OCI-LY7 (cell line): ENCODE measurements around the gene MAT2B. TPM values are rescaled to one million over a fixed set of nuclear protein-coding genes. Genes with fewer than 3 reads are reported as not detected.
A peak's percentile ranks its signal among the peaks of the same experiment; 100 is the strongest.

ENCODE experiments used
- Bru-seq: library from RNA; stranded (reverse); fragments of 400-500 nt; gene quantifications from one replicate; lab custom pipeline; 2021; lab: Mats Ljungman, UMichigan
- BruChase-seq, 2 experiments: library from RNA; stranded (reverse); fragments of 400-500 nt; gene quantifications; one replicate each; lab custom pipeline; 2021; lab: Mats Ljungman, UMichigan
- BruUV-seq: library from RNA; stranded (reverse); fragments of 400-500 nt; replicated peaks from 2 replicates; lab custom pipeline; 2021; lab: Mats Ljungman, UMichigan
- CTCF ChIA-PET: fragments of 300-600 bp; sonication (Branson Sonifier 250); formaldehyde crosslinking; loops from one replicate; lab custom pipeline; 2022; ENCODE audit warnings: antibody characterized with exemption; ENCODE audit not compliant: unreplicated experiment; lab: Charles Lee
- POLR2A ChIA-PET: fragments of 300-600 bp; sonication (Branson Sonifier 250); formaldehyde crosslinking; loops from one replicate; lab custom pipeline; 2022; ENCODE audit warnings: antibody characterized with exemption; lab: Charles Lee
- DNase-seq: peaks from one replicate; pipeline ENCODE4 v3.0.0-alpha.2; 2015; ENCODE audit warnings: low spot score
- H2AFZ ChIP-seq: fragments of 200-600 bp; sonication (generic), shearing (Covaris generic); 2 replicates; pipeline ENCODE4 v1.6.1; 2014; ENCODE audit warnings: mild to moderate bottlenecking, antibody characterized with exemption, low read length, moderate library complexity
- H3K27ac ChIP-seq: fragments of 200-600 bp; sonication (generic); 2 replicates; pipeline ENCODE4 v1.5.1; 2014; ENCODE audit warnings: mixed run types, low read depth, mild to moderate bottlenecking, moderate library complexity, low read length, inconsistent platforms; ENCODE audit not compliant: poor library complexity, severe bottlenecking
- H3K36me3 ChIP-seq: fragments of 200-600 bp; sonication (generic); 2 replicates; pipeline ENCODE4 v1.6.1; 2014; ENCODE audit warnings: mild to moderate bottlenecking, antibody characterized with exemption, low read length, moderate library complexity, mixed read lengths; ENCODE audit not compliant: insufficient read depth
- H3K4me1 ChIP-seq: fragments of 200-600 bp; sonication (generic); 2 replicates; pipeline ENCODE4 v1.5.1; 2014; ENCODE audit warnings: mild to moderate bottlenecking, low read length; ENCODE audit not compliant: insufficient read depth, poor library complexity, severe bottlenecking
- H3K4me2 ChIP-seq: fragments of 200-600 bp; sonication (generic); 2 replicates; pipeline ENCODE4 v1.6.1; 2014; ENCODE audit warnings: mild to moderate bottlenecking, low read length
- H3K4me3 ChIP-seq: fragments of 200-600 bp; sonication (generic); 2 replicates; pipeline ENCODE4 v1.5.1; 2014; ENCODE audit warnings: mild to moderate bottlenecking, low read depth, low read length; ENCODE audit not compliant: poor library complexity, severe bottlenecking
- H3K79me2 ChIP-seq: fragments of 200-600 bp; sonication (generic); 2 replicates; pipeline ENCODE4 v1.6.1; 2016; ENCODE audit warnings: low read depth, mild to moderate bottlenecking, low read length, moderate library complexity, mixed read lengths; ENCODE audit not compliant: insufficient read depth
- H3K9me2 ChIP-seq: fragments of 200-600 bp; sonication (generic); 2 replicates; pipeline ENCODE4 v1.6.1; 2016; ENCODE audit warnings: mild to moderate bottlenecking, low read length, mixed read lengths; ENCODE audit not compliant: insufficient read depth
- H3K9me3 ChIP-seq: fragments of 200-600 bp; sonication (generic); 2 replicates; pipeline ENCODE4 v1.6.1; 2014; ENCODE audit warnings: mild to moderate bottlenecking, mixed run types, low read length, mixed read lengths
- H4K20me1 ChIP-seq: fragments of 200-600 bp; sonication (generic); 2 replicates; pipeline ENCODE4 v1.6.1; 2014; ENCODE audit warnings: mild to moderate bottlenecking, antibody characterized with exemption, low read length, moderate library complexity, mixed read lengths; ENCODE audit not compliant: insufficient read depth
- CTCF ChIP-seq: fragments of 200-600 bp; sonication (generic); conservative IDR thresholded peaks from 2 replicates; pipeline ENCODE4 v1.5.1; 2014; ENCODE audit warnings: mild to moderate bottlenecking, antibody characterized with exemption, low read length, moderate library complexity, mixed read lengths
- EZH2phosphoT487 ChIP-seq: fragments of 200-600 bp; sonication (generic); IDR thresholded peaks from 2 replicates; pipeline ENCODE4 v1.6.1; 2018; ENCODE audit warnings: low read depth, borderline replicate concordance, mild to moderate bottlenecking, mixed run types, antibody characterized with exemption, low read length, moderate library complexity, mixed read lengths
- intact Hi-C: fragments of 100-400 bp; cut with micrococcal nuclease; formaldehyde crosslinking; loops from one replicate; pipeline ENCODE4 v1.10.0; 2022; ENCODE audit not compliant: unreplicated experiment
- long read RNA-seq: library from polyadenylated mRNA; stranded (forward); transcript quantifications from one replicate; pipeline ENCODE4 v2.0.0, GENCODE V29; 2022
- total RNA-seq, 2 experiments: library from RNA; depleted of rRNA in 1 of 2; stranded (reverse); fragments of >200 nt in 1 of 2; shearing (Covaris generic) in 1 of 2; gene quantifications; 2 replicates each; pipeline ENCODE4 v1.2.3, GENCODE V29; 2014 to 2022

The MAT2B gene
- total RNA-seq (2014; rRNA removed; shearing (Covaris generic)) (32.3 and 35.0 TPM in 2 replicates), total RNA-seq (2022) (52.5 and 55.6 TPM in 2 replicates), Bru-seq, nascent RNA (percentile 83 among the genes with signal in this experiment), BruChase-seq, experiment 1, labeled RNA remaining after a 6-hour chase (percentile 76 among the genes with signal in this experiment), BruChase-seq, experiment 2, labeled RNA remaining after a 2-hour chase (percentile 92 among the genes with signal in this experiment)
- long read RNA-seq, transcript MAT2B-201 (7 exons, 2,226 nt): minor isoform, 37 of 138 reads
- long read RNA-seq, transcript MAT2B-202 (7 exons, 2,103 nt): major isoform, 81 of 138 reads
- long read RNA-seq, partial matches to known transcripts: 6 of 138 reads
- long read RNA-seq, other reads (novel, unspliced or antisense): 13 of 138 reads

- peak within 1 kb of the TSS; percentile 75 for H3K27ac ChIP-seq
- ChIA-PET CTCF (interaction anchor here (1.1 to 1.6 kb wide), 2 partner anchors 37 to 46 kb away, joined by 3 read pairs; no protein-coding TSS in a partner anchor), POLR2A (interaction anchor here (0.7 to 5.1 kb wide), 5 partner anchors 10 to 67 kb away, joined by 3 to 72 read pairs (median 5); partner anchors contain the start of genes CCNG1, HMMR and NUDCD2)
- peak; percentile 96 for DNase-seq
- peaks cover 13% of the 10 kb centered on the region for H4K20me1 ChIP-seq
- H3K9me3 ChIP-seq: no peaks in the 10 kb centered on the region
- H3K9me2 ChIP-seq: no peaks in the 10 kb centered on the region
- peak within 1 kb of the TSS; percentile 78 for H3K4me3 ChIP-seq
- intact Hi-C loops: loop anchor here (1.0 to 5.0 kb wide), 3 partner anchors 44 to 412 kb away; partner anchors contain the start of gene CCNG1
- H3K79me2 ChIP-seq: peaks cover 68% of the 10 kb centered on the region
- peaks cover 17% of the 10 kb centered on the region for H3K36me3 ChIP-seq
- H3K4me2 ChIP-seq: peak within 1 kb of the TSS; percentile 96
- H2AFZ ChIP-seq: peak within 1 kb of the TSS; percentile 99; the same call in 1 of the 2 replicates
- peak; percentile 81 for TF ChIP-seq CTCF
- TF ChIP-seq EZH2phosphoT487: no peak
- no TSS peak for BruUV-seq
- H3K4me1 ChIP-seq: peaks cover 45% of the 10 kb centered on the region
Measured at GRCh38 chr5:163505368-163506094, at the start of gene MAT2B. MAT2B (plus strand) TSS chr5:163505619; CDS start chr5:163505687, 68 bp downstream.

- peaks cover 65% of the 10 kb centered on the region for H3K36me3 ChIP-seq
- H2AFZ ChIP-seq: no peak overlapping the region
- POLR2A ChIA-PET: interaction anchor here (1.6 to 9.6 kb wide), 2 partner anchors 13 to 15 kb away, joined by 6 to 197 read pairs; partner anchors contain the start of gene CCNG1
- no peak overlapping the region for H3K4me3 ChIP-seq
- peaks cover 46% of the 10 kb centered on the region for H3K79me2 ChIP-seq
- TF ChIP-seq CTCF (no peak), EZH2phosphoT487 (no peak)
- no TSS peak for BruUV-seq
- H3K27ac ChIP-seq: no peak overlapping the region
- H4K20me1 ChIP-seq: no peaks in the 10 kb centered on the region
- no peaks in the 10 kb centered on the region for H3K9me3 ChIP-seq
- intact Hi-C loops: no loop called here
- CTCF ChIA-PET: no interaction called here
- no peak for DNase-seq
- H3K4me2 ChIP-seq: no peak overlapping the region
- no peaks in the 10 kb centered on the region for H3K9me2 ChIP-seq
- H3K4me1 ChIP-seq: peaks cover 23% of the 10 kb centered on the region
Measured at GRCh38 chr5:163456029-163456589, 49.3 kb upstream of the MAT2B start.
